GM18507 (cell line): ENCODE results near the gene KATNB1.
A peak's percentile ranks its signal among the peaks of the same experiment; 100 is the strongest.
"Not testable (repeated sequence)": the region's sequence is repeated elsewhere in the genome, so short reads cannot be mapped to it uniquely, and the experiment has no call there.

Experiments
- DNase-seq: peaks from one replicate; pipeline ENCODE4 v3.0.0; 2011; ENCODE audit warnings: low read depth; ENCODE audit not compliant: insufficient read length; ENCODE audit errors: extremely low spot score
- FAIRE-seq: peaks from 2 replicates; lab custom pipeline; 2011; peaks lifted over from hg19 to GRCh38; lab: Jason Lieb, UNC

KATNB1 gene

GRCh38 chr16:57763285-57764005, 27.9 kb downstream of the KATNB1 start:
- FAIRE-seq (no peak), DNase-seq (no peak)

GRCh38 chr16:57764006-57764340, 28.4 kb downstream of the KATNB1 start:
- FAIRE-seq (no peak), DNase-seq (no peak)

- FAIRE-seq (peak; percentile 12), DNase-seq (peak; percentile 47)
These were observed 29.0 kb downstream of the KATNB1 start for GRCh38 chr16:57764341-57765159.

- FAIRE-seq (no peak), DNase-seq (no peak)
These were observed 29.7 kb downstream of the KATNB1 start for GRCh38 chr16:57765160-57765728.

- DNase-seq = no peak
- FAIRE-seq = no peak
These were observed 31.3 kb downstream of the KATNB1 start for GRCh38 chr16:57766714-57767348.

- no peak for FAIRE-seq
- DNase-seq = no peak
These were observed 34.1 kb downstream of the KATNB1 start for GRCh38 chr16:57769541-57770145.

- no peak for FAIRE-seq
- DNase-seq = no peak
These were observed 34.8 kb downstream of the KATNB1 start for GRCh38 chr16:57770361-57770760.

- no peak for FAIRE-seq
- DNase-seq = no peak
These were observed 35.7 kb downstream of the KATNB1 start for GRCh38 chr16:57771141-57771785.

GRCh38 chr16:57773019-57773418, 37.4 kb downstream of the KATNB1 start:
- no peak for DNase-seq

GRCh38 chr16:57773655-57774295, 38.2 kb downstream of the KATNB1 start:
- no peak for FAIRE-seq
- no peak for DNase-seq

More at GRCh38 chr16:57773019-57773418, 37.4 kb downstream of the KATNB1 start:
- FAIRE-seq = no peak

- DNase-seq (no peak), FAIRE-seq (no peak)
These were observed 39.2 kb downstream of the KATNB1 start for GRCh38 chr16:57774705-57775285.

- no peak for DNase-seq
- FAIRE-seq = no peak
These were observed 40.3 kb downstream of the KATNB1 start for GRCh38 chr16:57775661-57776469.

- no peak for DNase-seq
These were observed 43.1 kb downstream of the KATNB1 start for GRCh38 chr16:57778658-57779057.

GRCh38 chr16:57779836-57780235, 44.3 kb downstream of the KATNB1 start:
- FAIRE-seq = not testable (repeated sequence)

More at GRCh38 chr16:57778658-57779057, 43.1 kb downstream of the KATNB1 start:
- FAIRE-seq = no peak

GRCh38 chr16:57781349-57781740, 45.8 kb downstream of the KATNB1 start:
- FAIRE-seq = no peak
- DNase-seq = no peak

More at GRCh38 chr16:57779836-57780235, 44.3 kb downstream of the KATNB1 start:
- DNase-seq = not testable (repeated sequence)

GRCh38 chr16:57781741-57782606, 46.4 kb downstream of the KATNB1 start:
- DNase-seq = no peak
- FAIRE-seq = no peak

GRCh38 chr16:57782607-57783055, 47.1 kb downstream of the KATNB1 start:
- not testable (repeated sequence) for DNase-seq, FAIRE-seq
